K562 (cell line): ENCODE results near the gene FAAP100. TPM values are rescaled to one million over a fixed set of nuclear protein-coding genes. Genes with fewer than 3 reads are reported as not detected.

ENCODE experiments used
- ARHGAP35 ChIP-seq: fragments of 450-650 bp; IDR thresholded peaks from 2 replicates; pipeline ENCODE4 v1.6.1; 2018; ENCODE audit not compliant: partially characterized antibody
- CHD4 ChIP-seq: fragments of 200-600 bp; sonication (generic); IDR thresholded peaks from 3 replicates; pipeline ENCODE4 v1.6.1; 2012; ENCODE audit warnings: low read depth, mild to moderate bottlenecking, mixed read lengths, low read length, inconsistent platforms; ENCODE audit not compliant: insufficient read depth, insufficient replicate concordance, poor library complexity, severe bottlenecking
- HCFC1 ChIP-seq: IDR thresholded peaks from 2 replicates; pipeline ENCODE4 v1.6.1; 2012; ENCODE audit warnings: low read depth, low read length, improper control_type of control experiment
- HLTF ChIP-seq: fragments of 450-650 bp; IDR thresholded peaks from 2 replicates; pipeline ENCODE4 v1.6.1; 2016
- JUNB ChIP-seq: fragments of 450-650 bp; formaldehyde crosslinking; conservative IDR thresholded peaks from 2 replicates; pipeline ENCODE4 v1.4.0; 2020; ENCODE audit warnings: mild to moderate bottlenecking
- KAT7 ChIP-seq: sonication (generic); formaldehyde crosslinking; IDR thresholded peaks from 2 replicates; pipeline ENCODE4 v1.8.0; 2022; ENCODE audit warnings: missing genetic modification reagents, mild to moderate bottlenecking, borderline replicate concordance
- KDM4B ChIP-seq, 2 experiments: fragments of 450-650 bp in 1 of 2; sonication (generic) in 1 of 2; IDR thresholded peaks; 2 replicates each; pipeline ENCODE4 v1.6.1; 2016 to 2017; ENCODE audit warnings: borderline replicate concordance in 2 of 2, antibody characterized with exemption in 1 of 2, low read depth in 1 of 2, mild to moderate bottlenecking in 1 of 2
- MTA2 ChIP-seq: fragments of 450-650 bp; IDR thresholded peaks from 2 replicates; pipeline ENCODE4 v1.6.1; 2016; ENCODE audit warnings: low read depth
- POLR2B ChIP-seq: fragments of 450-650 bp; IDR thresholded peaks from 2 replicates; pipeline ENCODE4 v1.6.1; 2018; ENCODE audit warnings: low read depth; ENCODE audit not compliant: partially characterized antibody
- PTRF ChIP-seq: fragments of 450-650 bp; IDR thresholded peaks from 2 replicates; pipeline ENCODE4 v1.6.1; 2016; ENCODE audit warnings: mild to moderate bottlenecking, missing genetic modification characterization, missing compliant biosample characterization
- SIRT6 ChIP-seq: IDR thresholded peaks from one replicate; pipeline ENCODE4 v1.6.1; 2012; ENCODE audit warnings: low read depth, mild to moderate bottlenecking, control low read depth, inconsistent platforms, low read length, moderate library complexity
- ZNF143 ChIP-seq: sonication (generic); formaldehyde crosslinking; IDR thresholded peaks from 2 replicates; pipeline ENCODE4 v1.9.0; 2022; ENCODE audit warnings: mild to moderate bottlenecking, missing genetic modification reagents
- ZNF175 ChIP-seq: fragments of 200-800 bp; sonication (Bioruptor generic); IDR thresholded peaks from 2 replicates; pipeline ENCODE4 v1.6.1; 2016; ENCODE audit warnings: low read depth, mild to moderate bottlenecking, missing genetic modification characterization, missing compliant biosample characterization
- ZNF263 ChIP-seq: sonication (generic); formaldehyde crosslinking; IDR thresholded peaks from 2 replicates; pipeline ENCODE4 v1.8.0; 2022; ENCODE audit warnings: mild to moderate bottlenecking, missing genetic modification reagents, borderline replicate concordance
- ZNF282 ChIP-seq: sonication (generic); formaldehyde crosslinking; IDR thresholded peaks from 2 replicates; pipeline ENCODE4 v1.8.1; 2023; ENCODE audit warnings: missing genetic modification reagents
- ZNF431 ChIP-seq: sonication (generic); formaldehyde crosslinking; IDR thresholded peaks from 2 replicates; pipeline ENCODE4 v1.8.0; 2022; ENCODE audit warnings: mild to moderate bottlenecking, missing genetic modification reagents
- polyA plus RNA-seq, 8 experiments: library from polyadenylated mRNA; depleted of rRNA in 4 of 8; stranded (reverse) in 5 of 8; unstranded in 3 of 8; fragments of >200 nt; fragmentation: Nextera tagmentation in 2 of 8; fragmentation: Illumina TruSeq in 1 of 8; extraction: Ambion mirVana in 2 of 8; extraction: Trizol in 1 of 8; gene quantifications; 2 replicates each; pipeline versions ENCODE4 v1.2.1 to v1.2.3, GENCODE V29; 2011 to 2014; ENCODE audit warnings: inconsistent platforms in 1 of 8, missing spikeins in 1 of 8
- total RNA-seq, 7 experiments: library from RNA; depleted of rRNA in 6 of 7; stranded (reverse); fragments of >200 nt in 6 of 7; fragmentation: Illumina TruSeq in 2 of 7; extraction: Trizol in 2 of 7; gene quantifications; 2 replicates each; pipeline versions ENCODE4 v1.2.1 to v1.2.3, GENCODE V29; 2011 to 2021; ENCODE audit warnings: low replicate concordance in 1 of 7
- TF ChIP-seq, protein P1 (sequence below): sonication (generic); formaldehyde crosslinking; IDR thresholded peaks from 2 replicates; pipeline ENCODE4 v1.8.0; 2022; ENCODE audit warnings: mild to moderate bottlenecking, missing genetic modification reagents
- TF ChIP-seq, protein P2 (sequence below): fragments of 450-650 bp; IDR thresholded peaks from 2 replicates; pipeline ENCODE4 v1.7.1; 2018; ENCODE audit warnings: mild to moderate bottlenecking, low read depth; ENCODE audit not compliant: partially characterized antibody
- TF ChIP-seq, protein P3 (sequence below): sonication (generic); formaldehyde crosslinking; IDR thresholded peaks from 2 replicates; pipeline ENCODE4 v1.8.0; 2022; ENCODE audit warnings: mild to moderate bottlenecking, low read depth, missing genetic modification reagents
- TF ChIP-seq, protein P4 (sequence below): sonication (generic); formaldehyde crosslinking; IDR thresholded peaks from 2 replicates; pipeline ENCODE4 v1.8.0; 2023; ENCODE audit warnings: mild to moderate bottlenecking, missing genetic modification reagents

FAAP100 gene
- total and polyA plus RNA-seq, 9 of the 15 experiments (the other 6 are each of a cell fraction or from before 2014, with no cell fraction given), result 0.31 to 51.2 (median 12.6) TPM

DNA sequence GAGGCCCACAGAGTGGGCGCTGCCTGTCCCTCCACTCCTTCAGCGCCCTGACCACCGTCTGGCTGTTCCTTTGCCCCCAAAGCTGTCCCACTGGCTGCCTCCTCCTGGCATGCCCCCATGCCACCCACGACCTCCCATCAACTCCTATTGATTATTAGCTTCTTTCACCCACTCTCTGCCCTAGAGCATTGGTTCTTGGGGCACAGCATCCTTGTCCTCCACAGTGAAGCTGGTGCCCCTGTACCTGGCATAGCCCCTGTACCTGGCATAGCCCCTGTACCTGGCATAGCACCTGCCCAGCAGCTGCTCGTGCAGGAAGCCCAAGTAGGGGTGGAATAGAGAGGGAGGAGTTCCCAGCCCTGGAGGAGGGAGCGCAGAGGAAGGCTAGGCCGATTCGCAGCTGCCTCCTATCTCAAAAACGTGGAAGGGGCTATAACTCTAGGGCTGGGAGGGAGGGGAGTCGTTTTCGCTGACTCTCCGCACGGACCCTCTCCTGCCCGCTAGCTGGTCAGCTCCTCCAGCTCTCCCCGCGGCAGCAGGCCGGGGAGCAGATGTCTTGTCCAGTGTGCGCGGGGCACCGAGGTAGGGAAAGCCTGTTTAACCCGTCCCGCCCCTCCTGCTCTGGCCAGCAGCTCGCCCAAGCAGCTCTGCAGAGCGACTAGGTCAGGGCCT lies 33.9 kb downstream of the FAAP100 start (continued):
- TF ChIP-seq SIRT6 (no peak), ZNF143 (no peak), CHD4 (no peak), ZNF263 (CRISPR knock-in tag) (peak; percentile 75), ZNF282 (CRISPR knock-in tag) (0 out of 2 replicates have a peak, but pooled peaks have one; percentile 14), HCFC1 (no peak), ARHGAP35 (no peak), HLTF (no peak), KAT7 (CRISPR knock-in tag) (0 out of 2 replicates have a peak, but pooled peaks have one; percentile 20), PTRF (tag) (no peak), KDM4B (IDR thresholded peaks at IDR 0.05; ENCODE audit: borderline replicate concordance in 2 of 2, low read depth in 1 of 2) (no peak), MTA2 (no peak), ZNF431 (CRISPR knock-in tag) (no peak), JUNB (CRISPR knock-in tag) (no peak), POLR2B (no peak), ZNF175 (CRISPR knock-in tag) (no peak)
- TF ChIP-seq, protein P1, sequence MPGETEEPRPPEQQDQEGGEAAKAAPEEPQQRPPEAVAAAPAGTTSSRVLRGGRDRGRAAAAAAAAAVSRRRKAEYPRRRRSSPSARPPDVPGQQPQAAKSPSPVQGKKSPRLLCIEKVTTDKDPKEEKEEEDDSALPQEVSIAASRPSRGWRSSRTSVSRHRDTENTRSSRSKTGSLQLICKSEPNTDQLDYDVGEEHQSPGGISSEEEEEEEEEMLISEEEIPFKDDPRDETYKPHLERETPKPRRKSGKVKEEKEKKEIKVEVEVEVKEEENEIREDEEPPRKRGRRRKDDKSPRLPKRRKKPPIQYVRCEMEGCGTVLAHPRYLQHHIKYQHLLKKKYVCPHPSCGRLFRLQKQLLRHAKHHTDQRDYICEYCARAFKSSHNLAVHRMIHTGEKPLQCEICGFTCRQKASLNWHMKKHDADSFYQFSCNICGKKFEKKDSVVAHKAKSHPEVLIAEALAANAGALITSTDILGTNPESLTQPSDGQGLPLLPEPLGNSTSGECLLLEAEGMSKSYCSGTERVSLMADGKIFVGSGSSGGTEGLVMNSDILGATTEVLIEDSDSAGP (CRISPR knock-in tag), result no peak
- TF ChIP-seq, protein P2, sequence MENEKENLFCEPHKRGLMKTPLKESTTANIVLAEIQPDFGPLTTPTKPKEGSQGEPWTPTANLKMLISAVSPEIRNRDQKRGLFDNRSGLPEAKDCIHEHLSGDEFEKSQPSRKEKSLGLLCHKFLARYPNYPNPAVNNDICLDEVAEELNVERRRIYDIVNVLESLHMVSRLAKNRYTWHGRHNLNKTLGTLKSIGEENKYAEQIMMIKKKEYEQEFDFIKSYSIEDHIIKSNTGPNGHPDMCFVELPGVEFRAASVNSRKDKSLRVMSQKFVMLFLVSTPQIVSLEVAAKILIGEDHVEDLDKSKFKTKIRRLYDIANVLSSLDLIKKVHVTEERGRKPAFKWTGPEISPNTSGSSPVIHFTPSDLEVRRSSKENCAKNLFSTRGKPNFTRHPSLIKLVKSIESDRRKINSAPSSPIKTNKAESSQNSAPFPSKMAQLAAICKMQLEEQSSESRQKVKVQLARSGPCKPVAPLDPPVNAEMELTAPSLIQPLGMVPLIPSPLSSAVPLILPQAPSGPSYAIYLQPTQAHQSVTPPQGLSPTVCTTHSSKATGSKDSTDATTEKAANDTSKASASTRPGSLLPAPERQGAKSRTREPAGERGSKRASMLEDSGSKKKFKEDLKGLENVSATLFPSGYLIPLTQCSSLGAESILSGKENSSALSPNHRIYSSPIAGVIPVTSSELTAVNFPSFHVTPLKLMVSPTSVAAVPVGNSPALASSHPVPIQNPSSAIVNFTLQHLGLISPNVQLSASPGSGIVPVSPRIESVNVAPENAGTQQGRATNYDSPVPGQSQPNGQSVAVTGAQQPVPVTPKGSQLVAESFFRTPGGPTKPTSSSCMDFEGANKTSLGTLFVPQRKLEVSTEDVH, result no peak
- TF ChIP-seq, protein P3, sequence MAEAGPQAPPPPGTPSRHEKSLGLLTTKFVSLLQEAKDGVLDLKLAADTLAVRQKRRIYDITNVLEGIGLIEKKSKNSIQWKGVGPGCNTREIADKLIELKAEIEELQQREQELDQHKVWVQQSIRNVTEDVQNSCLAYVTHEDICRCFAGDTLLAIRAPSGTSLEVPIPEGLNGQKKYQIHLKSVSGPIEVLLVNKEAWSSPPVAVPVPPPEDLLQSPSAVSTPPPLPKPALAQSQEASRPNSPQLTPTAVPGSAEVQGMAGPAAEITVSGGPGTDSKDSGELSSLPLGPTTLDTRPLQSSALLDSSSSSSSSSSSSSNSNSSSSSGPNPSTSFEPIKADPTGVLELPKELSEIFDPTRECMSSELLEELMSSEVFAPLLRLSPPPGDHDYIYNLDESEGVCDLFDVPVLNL (CRISPR knock-in tag), result 0 out of 2 replicates have a peak, but pooled peaks have one; percentile 58
- TF ChIP-seq, protein P4, sequence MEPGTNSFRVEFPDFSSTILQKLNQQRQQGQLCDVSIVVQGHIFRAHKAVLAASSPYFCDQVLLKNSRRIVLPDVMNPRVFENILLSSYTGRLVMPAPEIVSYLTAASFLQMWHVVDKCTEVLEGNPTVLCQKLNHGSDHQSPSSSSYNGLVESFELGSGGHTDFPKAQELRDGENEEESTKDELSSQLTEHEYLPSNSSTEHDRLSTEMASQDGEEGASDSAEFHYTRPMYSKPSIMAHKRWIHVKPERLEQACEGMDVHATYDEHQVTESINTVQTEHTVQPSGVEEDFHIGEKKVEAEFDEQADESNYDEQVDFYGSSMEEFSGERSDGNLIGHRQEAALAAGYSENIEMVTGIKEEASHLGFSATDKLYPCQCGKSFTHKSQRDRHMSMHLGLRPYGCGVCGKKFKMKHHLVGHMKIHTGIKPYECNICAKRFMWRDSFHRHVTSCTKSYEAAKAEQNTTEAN, result no peak
